MM.1S (cell line): ENCODE data around the gene PRSS27.

ENCODE experiments used
- CTCF ChIP-seq: fragments of 300-600 bp; sonication (generic); IDR thresholded peaks from 2 replicates; pipeline ENCODE4 v1.5.1; 2016; ENCODE audit warnings: antibody characterized with exemption, low read length, mixed read lengths
- EZH2 ChIP-seq: fragments of 300-600 bp; sonication (generic); optimal IDR thresholded peaks from 2 replicates; pipeline ENCODE3; 2017; ENCODE audit warnings: low read depth, mild to moderate bottlenecking, antibody characterized with exemption, low read length, mixed read lengths
- EZH2phosphoT487 ChIP-seq: fragments of 300-600 bp; sonication (generic); IDR thresholded peaks from 2 replicates; pipeline ENCODE4 v1.6.1; 2018; ENCODE audit warnings: antibody characterized with exemption, low read length

GRCh38 chr16:2766430-2767139 is 46.6 kb upstream of the PRSS27 start:
- TF ChIP-seq CTCF (no peak), EZH2phosphoT487 (no peak), EZH2 (no peak)
